K562 (cell line): ENCODE results near the gene CCDC73. TPM values are rescaled to one million over a fixed set of nuclear protein-coding genes. Genes with fewer than 3 reads are reported as not detected.
A peak's percentile ranks its signal among the peaks of the same experiment; 100 is the strongest.

Experiments
- ATAC-seq: fragments of 200-7000 bp; cut with Tn5 transposase; 3 replicates; pipeline ENCODE4 v1.9.1; 2020; ENCODE audit warnings: moderate library complexity
- BruUV-seq: library from RNA; stranded (reverse); fragments of 400-500 nt; replicated peaks from 2 replicates; lab custom pipeline; 2021; lab: Mats Ljungman, UMichigan
- CTCF ChIA-PET: fragments of 300-600 bp; formaldehyde crosslinking; extraction: SDS; loops from one replicate; lab custom pipeline; 2021; ENCODE audit warnings: low intra/inter-chr PET ratio; lab: Yijun Ruan, JAX
- POLR2A ChIA-PET: fragments of 300-600, 350-650 bp; sonication (Branson Sonifier 250); formaldehyde crosslinking; extraction: SDS; loops from one replicate; lab custom pipeline; 2021; ENCODE audit warnings: antibody characterized with exemption, inconsistent platforms; lab: Yijun Ruan, JAX
- DNase-seq, 4 experiments: peaks; one replicate each; pipeline versions ENCODE4 v3.0.0 to v3.0.0-alpha.2; 2011 to 2018; ENCODE audit warnings: low spot score in 3 of 4, mixed read lengths in 3 of 4; ENCODE audit errors: extremely low read depth in 1 of 4
- FAIRE-seq: peaks from 2 replicates; lab custom pipeline; 2011; peaks lifted over from hg19 to GRCh38; lab: Jason Lieb, UNC
- H2AFZ ChIP-seq: 2 replicates; pipeline ENCODE4 v1.6.0; 2011; ENCODE audit warnings: low read depth, low read length, control low read depth, inconsistent platforms
- H3K27ac ChIP-seq: fragments of 200-600 bp; 3 replicates; pipeline ENCODE4 v1.8.0; 2011; ENCODE audit warnings: low read depth, mild to moderate bottlenecking, control low read depth, inconsistent platforms, low read length, moderate library complexity, mixed read lengths; ENCODE audit errors: extremely low read depth
- H3K27me3 ChIP-seq, 2 experiments: fragments of 300-600 bp in 1 of 2; 2 replicates in 1 of 2; 3 replicates in 1 of 2; pipeline versions ENCODE4 v1.6.0 to v1.8.0; 2011; ENCODE audit warnings: inconsistent platforms in 2 of 2, low read length in 2 of 2, mild to moderate bottlenecking in 1 of 2, mixed read lengths in 1 of 2, moderate library complexity in 1 of 2; ENCODE audit not compliant: control insufficient read depth in 2 of 2, insufficient read depth in 2 of 2
- H3K36me3 ChIP-seq: fragments of 300-600 bp; 3 replicates; pipeline ENCODE4 v1.8.0; 2011; ENCODE audit warnings: mild to moderate bottlenecking, low read length, inconsistent platforms; ENCODE audit not compliant: control insufficient read depth, insufficient read depth
- H3K4me1 ChIP-seq, 2 experiments: fragments of 200-600 bp in 1 of 2; replicated peaks in 1 of 2; 2 replicates in 1 of 2; 3 replicates in 1 of 2; pipeline versions ENCODE4 v1.5.1 to v1.8.0; 2011; ENCODE audit warnings: inconsistent platforms in 2 of 2, low read length in 2 of 2, mild to moderate bottlenecking in 1 of 2, mixed read lengths in 1 of 2, moderate library complexity in 1 of 2; ENCODE audit not compliant: control insufficient read depth in 2 of 2, insufficient read depth in 2 of 2
- H3K4me2 ChIP-seq: 2 replicates; pipeline ENCODE4 v1.6.1; 2011; ENCODE audit warnings: low read length, control low read depth, inconsistent platforms, mixed read lengths; ENCODE audit not compliant: insufficient read depth
- H3K4me3 ChIP-seq: fragments of 200-600 bp; sonication (generic), shearing (Covaris generic); 2 replicates; pipeline ENCODE4 v1.5.1; 2016; ENCODE audit warnings: control low read depth, inconsistent platforms
- H3K79me2 ChIP-seq: fragments of 200-600 bp; 3 replicates; pipeline ENCODE4 v1.8.0; 2011; ENCODE audit warnings: low read length, inconsistent platforms; ENCODE audit not compliant: control insufficient read depth, insufficient read depth
- H3K9ac ChIP-seq, 2 experiments: 2 replicates each; pipeline versions ENCODE4 v1.6.0 to v1.6.1; 2011; ENCODE audit warnings: low read depth in 2 of 2, low read length in 2 of 2, control low read depth in 1 of 2, inconsistent platforms in 1 of 2, mild to moderate bottlenecking in 1 of 2, mixed read lengths in 1 of 2; ENCODE audit not compliant: insufficient read depth in 1 of 2
- H3K9me1 ChIP-seq: one replicate; pipeline ENCODE4 v1.6.0; 2011; ENCODE audit warnings: inconsistent platforms, mild to moderate bottlenecking, low read length, moderate library complexity; ENCODE audit not compliant: control insufficient read depth, insufficient read depth
- H3K9me3 ChIP-seq: replicated peaks from 2 replicates; pipeline ENCODE4 v1.5.1; 2011; ENCODE audit warnings: low read depth, low read length, inconsistent platforms; ENCODE audit not compliant: control insufficient read depth, insufficient read depth
- H4K20me1 ChIP-seq: replicated peaks from 2 replicates; pipeline ENCODE4 v1.6.1; 2011; ENCODE audit warnings: low read length, inconsistent platforms, mixed read lengths; ENCODE audit not compliant: control insufficient read depth, insufficient read depth
- CEBPB ChIP-seq: fragments of 450-650 bp; IDR thresholded peaks from 2 replicates; pipeline ENCODE4 v1.6.1; 2016; ENCODE audit warnings: missing genetic modification characterization, missing compliant biosample characterization
- CEBPG ChIP-seq, 3 experiments: fragments of 200-800 bp in 1 of 3; sonication (Bioruptor generic) in 1 of 3; sonication (generic) in 1 of 3; formaldehyde crosslinking in 1 of 3; IDR thresholded peaks in 2 of 3; conservative IDR thresholded peaks in 1 of 3; 2 replicates each; pipeline versions ENCODE4 v1.6.1 to v1.8.0; 2016 to 2022; ENCODE audit warnings: missing compliant biosample characterization in 2 of 3, missing genetic modification characterization in 2 of 3, mild to moderate bottlenecking in 1 of 3, missing genetic modification reagents in 1 of 3
- POLR2A ChIP-seq: fragments of 450-650 bp; conservative IDR thresholded peaks from 2 replicates; pipeline ENCODE4 v1.6.1; 2016
- ZNF436 ChIP-seq: fragments of 250-450, 450-650 bp; sonication (Bioruptor Pico); formaldehyde crosslinking; IDR thresholded peaks from 2 replicates; pipeline ENCODE4 v1.7.0; 2020; ENCODE audit warnings: mild to moderate bottlenecking
- WGBS: fragments of 100-300 bp; shearing (Covaris generic); methylation state at CpG from one replicate; pipeline ENCODE4 v1.1.6; 2016; ENCODE audit warnings: low coverage, mixed read lengths; ENCODE audit not compliant: insufficient coverage; ENCODE audit errors: missing lambda C conversion rate; 5-methylcytosine and 5-hydroxymethylcytosine counted together
- in situ Hi-C: fragments of 300-500 bp; cut with MboI; formaldehyde crosslinking; loops from 4 replicates; pipeline ENCODE4 v1.15.0; 2018; ENCODE audit warnings: inconsistent platforms, mixed read lengths
- intact Hi-C: fragments of 100-400 bp; cut with micrococcal nuclease; formaldehyde crosslinking; loops from 2 replicates; pipeline ENCODE4 v1.14.2; 2022
- polyA plus RNA-seq, 8 experiments: library from polyadenylated mRNA; depleted of rRNA in 4 of 8; stranded (reverse) in 5 of 8; unstranded in 3 of 8; fragments of >200 nt; fragmentation: Nextera tagmentation in 2 of 8; fragmentation: Illumina TruSeq in 1 of 8; extraction: Ambion mirVana in 2 of 8; extraction: Trizol in 1 of 8; gene quantifications; 2 replicates each; pipeline versions ENCODE4 v1.2.1 to v1.2.3, GENCODE V29; 2011 to 2014; ENCODE audit warnings: inconsistent platforms in 1 of 8, missing spikeins in 1 of 8
- total RNA-seq, 7 experiments: library from RNA; depleted of rRNA in 6 of 7; stranded (reverse); fragments of >200 nt in 6 of 7; fragmentation: Illumina TruSeq in 2 of 7; extraction: Trizol in 2 of 7; gene quantifications; 2 replicates each; pipeline versions ENCODE4 v1.2.1 to v1.2.3, GENCODE V29; 2011 to 2021; ENCODE audit warnings: low replicate concordance in 1 of 7
- TF ChIP-seq, protein P1 (sequence below): fragments of 450-650 bp; IDR thresholded peaks from 2 replicates; pipeline ENCODE4 v1.6.1; 2016; ENCODE audit warnings: missing biosample characterization, missing genetic modification characterization

Gene CCDC73
- total and polyA plus RNA-seq, 9 of the 15 experiments (the other 6 are each of a cell fraction or from before 2014, with no cell fraction given) = 0.20 to 0.21 TPM; not detected in 7

DNA sequence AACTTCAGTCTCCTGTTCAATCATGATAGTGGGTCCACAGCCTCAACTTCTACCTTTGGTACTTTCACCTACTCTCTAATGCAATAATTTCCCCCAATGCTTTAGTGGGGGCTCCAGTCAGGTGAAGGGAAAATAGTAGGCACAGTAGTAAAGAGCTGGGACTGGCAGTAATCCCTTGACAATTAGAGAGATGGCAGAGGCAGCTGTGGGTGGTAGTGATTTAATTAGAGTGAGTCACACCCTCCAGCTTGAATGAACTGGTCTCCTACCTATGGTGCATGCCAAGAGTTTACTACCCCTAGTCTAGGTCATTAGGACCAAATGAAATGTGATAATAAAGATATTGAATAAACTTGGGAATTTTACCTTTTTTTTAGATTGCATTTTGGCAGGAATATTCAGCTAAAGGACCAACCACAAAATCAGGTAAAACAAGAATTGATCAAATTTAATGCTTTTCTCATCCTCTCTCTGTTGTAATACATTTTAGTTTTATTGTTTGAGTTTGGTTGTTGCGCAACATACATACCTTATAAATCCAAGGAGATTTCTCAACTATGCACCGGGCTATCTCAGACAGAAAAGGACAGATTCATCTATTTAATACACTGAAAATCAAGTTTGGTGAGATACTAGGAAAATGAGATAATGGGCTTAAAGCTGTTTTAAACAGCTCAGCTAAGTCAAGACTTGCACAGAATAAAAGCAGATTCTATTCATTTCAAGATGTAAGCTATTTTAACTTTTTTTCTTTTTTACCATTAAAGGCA lies 44.2 kb upstream of the CCDC73 start:
- H3K79me2 ChIP-seq = no peaks in the 10 kb centered on the region
- FAIRE-seq (no peak), DNase-seq (no peak), ATAC-seq (no peak)
- POLR2A ChIA-PET = no interaction called here
- no TSS peak for BruUV-seq
- no peak overlapping the region for H2AFZ ChIP-seq
- no peaks in the 10 kb centered on the region for H4K20me1 ChIP-seq
- H3K4me3 ChIP-seq = no peak overlapping the region
- no peak overlapping the region for H3K27ac ChIP-seq
- H3K27me3 ChIP-seq = peaks cover 0 to 6% of the 10 kb centered on the region in 2 experiments; a peak in 2 of 5 replicates
- H3K9me3 ChIP-seq = no peaks in the 10 kb centered on the region
- TF ChIP-seq CEBPB (tag) (peak; percentile 94), CEBPG (CRISPR knock-in tag; IDR thresholded peaks at IDR 0.05) (no peak), CEBPG (tag; conservative IDR thresholded peaks at IDR 0.05 in 1 of 2, IDR thresholded peaks at IDR 0.05 in 1 of 2) (peak; percentile 78 to 96), ZNF436 (CRISPR knock-in tag) (no peak), POLR2A (no peak)
- TF ChIP-seq, protein P1, sequence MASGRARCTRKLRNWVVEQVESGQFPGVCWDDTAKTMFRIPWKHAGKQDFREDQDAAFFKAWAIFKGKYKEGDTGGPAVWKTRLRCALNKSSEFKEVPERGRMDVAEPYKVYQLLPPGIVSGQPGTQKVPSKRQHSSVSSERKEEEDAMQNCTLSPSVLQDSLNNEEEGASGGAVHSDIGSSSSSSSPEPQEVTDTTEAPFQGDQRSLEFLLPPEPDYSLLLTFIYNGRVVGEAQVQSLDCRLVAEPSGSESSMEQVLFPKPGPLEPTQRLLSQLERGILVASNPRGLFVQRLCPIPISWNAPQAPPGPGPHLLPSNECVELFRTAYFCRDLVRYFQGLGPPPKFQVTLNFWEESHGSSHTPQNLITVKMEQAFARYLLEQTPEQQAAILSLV (tag) = peak; percentile 58; the same call in 1 of the 2 replicates
- H3K4me1 ChIP-seq = no peaks in the 10 kb centered on the region
- CTCF ChIA-PET = no interaction called here
- in situ Hi-C loops (no loop called here), intact Hi-C loops (no loop called here)
- WGBS = 13% methylated on average over 2 of the region's 2 CpGs
- H3K4me2 ChIP-seq = no peak overlapping the region
- no peaks in the 10 kb centered on the region for H3K9me1 ChIP-seq
- H3K9ac ChIP-seq = no peak overlapping the region
- no peaks in the 10 kb centered on the region for H3K36me3 ChIP-seq
